IPS-15b (cell line): ENCODE data around the gene MAGEH1.
"Not testable (repeated sequence)": the region's sequence is repeated elsewhere in the genome, so short reads cannot be mapped to it uniquely, and the experiment has no call there.

Experiments used
- H3K27me3 ChIP-seq: one replicate; pipeline ENCODE4 v1.6.1; 2013; ENCODE audit warnings: low read length; ENCODE audit not compliant: control insufficient read depth, insufficient read depth
- H3K36me3 ChIP-seq: one replicate; pipeline ENCODE4 v1.6.1; 2013; ENCODE audit warnings: low read length; ENCODE audit not compliant: control insufficient read depth, insufficient read depth
- H3K4me1 ChIP-seq: one replicate; pipeline ENCODE4 v1.6.1; 2013; ENCODE audit warnings: mild to moderate bottlenecking, low read length; ENCODE audit not compliant: control insufficient read depth, insufficient read depth
- H3K4me3 ChIP-seq: one replicate; pipeline ENCODE4 v1.5.1; 2013; ENCODE audit warnings: low read depth, low read length
- H3K9ac ChIP-seq: one replicate; pipeline ENCODE4 v1.6.1; 2013; ENCODE audit warnings: low read depth, mild to moderate bottlenecking, low read length
- H3K9me3 ChIP-seq: one replicate; pipeline ENCODE4 v1.6.1; 2013; ENCODE audit warnings: mild to moderate bottlenecking, low read length; ENCODE audit not compliant: control insufficient read depth, insufficient read depth

MAGEH1 gene

GRCh38 chrX:55451990-55452832 lies at the start of gene MAGEH1:
TSS of gene MAGEH1 (plus strand) at chrX:55452127. CDS start at chrX:55452375, 248 bp downstream.
- Histone ChIP-seq H3K4me3 (peak within 1 kb of the TSS; percentile 87), H3K9me3 (no peaks in the 10 kb centered on the region), H3K4me1 (no peaks in the 10 kb centered on the region), H3K36me3 (no peaks in the 10 kb centered on the region), H3K27me3 (no peaks in the 10 kb centered on the region), H3K9ac (peak within 1 kb of the TSS; percentile 70)

- not testable (repeated sequence) for H3K9me3 ChIP-seq, H3K9ac ChIP-seq, H3K4me3 ChIP-seq, H3K4me1 ChIP-seq, H3K36me3 ChIP-seq, H3K27me3 ChIP-seq
Observed at GRCh38 chrX:55427079-55427478, 24.8 kb upstream of the MAGEH1 start.

- not testable (repeated sequence) for H3K4me3 ChIP-seq, H3K4me1 ChIP-seq, H3K27me3 ChIP-seq, H3K9me3 ChIP-seq, H3K36me3 ChIP-seq, H3K9ac ChIP-seq
Observed at GRCh38 chrX:55443468-55443867, 8.5 kb upstream of the MAGEH1 start.

GRCh38 chrX:55450259-55450658 lies 1.7 kb upstream of the MAGEH1 start:
- Histone ChIP-seq H3K9me3 (no peaks in the 10 kb centered on the region), H3K9ac (no peak overlapping the region), H3K4me3 (no peak overlapping the region), H3K4me1 (no peaks in the 10 kb centered on the region), H3K27me3 (no peaks in the 10 kb centered on the region), H3K36me3 (no peaks in the 10 kb centered on the region)

- Histone ChIP-seq H3K4me1 (no peaks in the 10 kb centered on the region), H3K4me3 (no peak overlapping the region), H3K9ac (no peak overlapping the region)
Observed at GRCh38 chrX:55451141-55451540, 786 bp upstream of the MAGEH1 start.

GRCh38 chrX:55451626-55451989 lies 319 bp upstream of the MAGEH1 start:
- H3K4me1 ChIP-seq, result no peaks in the 10 kb centered on the region
- no peaks in the 10 kb centered on the region for H3K27me3 ChIP-seq
- no peaks in the 10 kb centered on the region for H3K36me3 ChIP-seq
- no peak overlapping the region for H3K9ac ChIP-seq
- H3K4me3 ChIP-seq, result peak overlapping the region; percentile 87
- H3K9me3 ChIP-seq, result no peaks in the 10 kb centered on the region

More at GRCh38 chrX:55451141-55451540, 786 bp upstream of the MAGEH1 start:
- Histone ChIP-seq H3K9me3 (no peaks in the 10 kb centered on the region), H3K27me3 (no peaks in the 10 kb centered on the region), H3K36me3 (no peaks in the 10 kb centered on the region)

GRCh38 chrX:55452833-55453124 lies 852 bp downstream of the MAGEH1 start:
- no peaks in the 10 kb centered on the region for H3K27me3 ChIP-seq
- H3K9me3 ChIP-seq, result no peaks in the 10 kb centered on the region
- peak overlapping the region; percentile 87 for H3K4me3 ChIP-seq
- H3K36me3 ChIP-seq, result no peaks in the 10 kb centered on the region
- H3K4me1 ChIP-seq, result no peaks in the 10 kb centered on the region
- H3K9ac ChIP-seq, result no peak overlapping the region

- not testable (repeated sequence) for H3K36me3 ChIP-seq, H3K27me3 ChIP-seq, H3K4me3 ChIP-seq
Observed at GRCh38 chrX:55455708-55456107, 3.8 kb downstream of the MAGEH1 start.

GRCh38 chrX:55459426-55459825 lies 7.5 kb downstream of the MAGEH1 start:
- H3K4me1 ChIP-seq, H3K9me3 ChIP-seq, H3K36me3 ChIP-seq, H3K9ac ChIP-seq, H3K27me3 ChIP-seq, H3K4me3 ChIP-seq: not testable (repeated sequence)

More at GRCh38 chrX:55455708-55456107, 3.8 kb downstream of the MAGEH1 start:
- H3K9me3 ChIP-seq, H3K4me1 ChIP-seq, H3K9ac ChIP-seq: not testable (repeated sequence)

GRCh38 chrX:55459926-55460325 lies 8.0 kb downstream of the MAGEH1 start:
- not testable (repeated sequence) for H3K4me3 ChIP-seq, H3K4me1 ChIP-seq, H3K36me3 ChIP-seq, H3K27me3 ChIP-seq, H3K9ac ChIP-seq, H3K9me3 ChIP-seq

GRCh38 chrX:55464050-55464449 lies 12.1 kb downstream of the MAGEH1 start:
- not testable (repeated sequence) for H3K27me3 ChIP-seq, H3K9ac ChIP-seq, H3K4me3 ChIP-seq, H3K9me3 ChIP-seq, H3K36me3 ChIP-seq, H3K4me1 ChIP-seq

- not testable (repeated sequence) for H3K27me3 ChIP-seq, H3K4me3 ChIP-seq, H3K9me3 ChIP-seq, H3K36me3 ChIP-seq, H3K4me1 ChIP-seq, H3K9ac ChIP-seq
Observed at GRCh38 chrX:55465108-55465507, 13.2 kb downstream of the MAGEH1 start.
